Endothelial cell of umbilical vein (primary cell): ENCODE data around the gene TRDN. TPM values are rescaled to one million over a fixed set of nuclear protein-coding genes. Genes with fewer than 3 reads are reported as not detected.

Experiments
- BruUV-seq: library from RNA; stranded (reverse); fragments of 400-500 nt; replicated peaks from 2 replicates; lab custom pipeline; 2021; lab: Mats Ljungman, UMichigan
- CTCF ChIA-PET: fragments of 300-600, 350-600 bp; sonication (Branson Sonifier 250); formaldehyde crosslinking; loops from one replicate; lab custom pipeline; 2021; ENCODE audit warnings: antibody characterized with exemption, inconsistent platforms; lab: Charles Lee
- POLR2A ChIA-PET: fragments of 300-600, 350-600 bp; sonication (Branson Sonifier 250); formaldehyde crosslinking; loops from one replicate; lab custom pipeline; 2021; ENCODE audit warnings: antibody characterized with exemption, inconsistent platforms; lab: Charles Lee
- DNase-seq: peaks from one replicate; pipeline ENCODE4 v3.0.0-alpha.2; 2011; ENCODE audit warnings: low read depth, low spot score
- FAIRE-seq: peaks from 2 replicates; lab custom pipeline; 2011; peaks lifted over from hg19 to GRCh38; lab: Jason Lieb, UNC
- H2AFZ ChIP-seq: 2 replicates; pipeline ENCODE4 v1.6.0; 2012; ENCODE audit warnings: low read depth, low read length, control low read depth, inconsistent platforms
- H3K27ac ChIP-seq: 2 replicates; pipeline ENCODE4 v1.5.1; 2011; ENCODE audit warnings: low read depth, mild to moderate bottlenecking, control low read depth, low read length, moderate library complexity; ENCODE audit not compliant: insufficient read depth
- H3K27me3 ChIP-seq, 2 experiments: 2 replicates each; pipeline versions ENCODE4 v1.6.0 to v1.6.1; 2011; ENCODE audit warnings: low read length in 2 of 2, mixed read lengths in 1 of 2; ENCODE audit not compliant: control insufficient read depth in 2 of 2, insufficient read depth in 2 of 2
- H3K36me3 ChIP-seq, 2 experiments: 2 replicates in 1 of 2; 3 replicates in 1 of 2; pipeline ENCODE4 v1.5.1; 2011; ENCODE audit warnings: low read length in 2 of 2, mild to moderate bottlenecking in 1 of 2, moderate library complexity in 1 of 2; ENCODE audit not compliant: control insufficient read depth in 2 of 2, insufficient read depth in 2 of 2; ENCODE audit errors: extremely low read depth in 1 of 2
- H3K4me1 ChIP-seq: 3 replicates; pipeline ENCODE4 v1.5.1; 2011; ENCODE audit warnings: mild to moderate bottlenecking, low read length; ENCODE audit not compliant: control insufficient read depth, insufficient read depth; ENCODE audit errors: extremely low read depth
- H3K4me2 ChIP-seq: 2 replicates; pipeline ENCODE4 v1.6.1; 2011; ENCODE audit warnings: low read length, control low read depth, mixed read lengths; ENCODE audit not compliant: insufficient read depth
- H3K4me3 ChIP-seq, 3 experiments: fragments of 200-600 bp in 1 of 3; sonication (generic), shearing (Covaris generic) in 1 of 3; replicated peaks in 1 of 3; 2 replicates each; pipeline ENCODE4 v1.5.1; 2011 to 2016; ENCODE audit warnings: control low read depth in 3 of 3, low read length in 3 of 3, mild to moderate bottlenecking in 2 of 3, inconsistent platforms in 1 of 3, low read depth in 1 of 3, moderate library complexity in 1 of 3; ENCODE audit not compliant: insufficient read depth in 1 of 3
- H3K79me2 ChIP-seq: 2 replicates; pipeline ENCODE4 v1.6.0; 2012; ENCODE audit warnings: low read length, inconsistent platforms; ENCODE audit not compliant: control insufficient read depth, insufficient read depth
- H3K9ac ChIP-seq: replicated peaks from 2 replicates; pipeline ENCODE3; 2011; ENCODE audit warnings: low read length, control low read depth; ENCODE audit not compliant: insufficient read depth; ENCODE audit errors: extremely low read depth
- H3K9me1 ChIP-seq: replicated peaks from 3 replicates; pipeline ENCODE4 v1.6.0; 2011; ENCODE audit warnings: mild to moderate bottlenecking, low read length; ENCODE audit not compliant: control insufficient read depth, insufficient read depth; ENCODE audit errors: extremely low read depth
- H3K9me3 ChIP-seq: replicated peaks from 2 replicates; pipeline ENCODE4 v1.5.1; 2012; ENCODE audit warnings: low read length, inconsistent platforms; ENCODE audit not compliant: control insufficient read depth, insufficient read depth
- H4K20me1 ChIP-seq: replicated peaks from 2 replicates; pipeline ENCODE3; 2011; ENCODE audit warnings: mild to moderate bottlenecking, low read length; ENCODE audit not compliant: control insufficient read depth, insufficient read depth; ENCODE audit errors: extremely low read depth
- EZH2 ChIP-seq: IDR thresholded peaks from 2 replicates; pipeline ENCODE4 v1.6.1; 2012; ENCODE audit warnings: borderline replicate concordance, low read depth, mild to moderate bottlenecking, moderate library complexity, low read length, inconsistent platforms; ENCODE audit not compliant: severe bottlenecking
- FOS ChIP-seq: IDR thresholded peaks from 2 replicates; pipeline ENCODE4 v1.6.1; 2011; ENCODE audit warnings: mild to moderate bottlenecking, low read length, moderate library complexity, borderline replicate concordance; ENCODE audit not compliant: insufficient read depth
- GATA2 ChIP-seq: IDR thresholded peaks from 2 replicates; pipeline ENCODE4 v1.7.0; 2011; ENCODE audit warnings: low read depth, mild to moderate bottlenecking, moderate library complexity, mixed read lengths, low read length; ENCODE audit not compliant: insufficient read length, insufficient read depth
- JUN ChIP-seq: IDR thresholded peaks from 2 replicates; pipeline ENCODE4 v1.6.1; 2011; ENCODE audit warnings: borderline replicate concordance, low read depth; ENCODE audit not compliant: insufficient read length, insufficient read depth
- MYC ChIP-seq: IDR thresholded peaks from one replicate; pipeline ENCODE4 v1.6.1; 2011; ENCODE audit warnings: mild to moderate bottlenecking, low read depth, low read length
- POLR2A ChIP-seq: IDR thresholded peaks from 2 replicates; pipeline ENCODE4 v1.6.1; 2012; ENCODE audit warnings: low read depth, mild to moderate bottlenecking, control low read depth, low read length
- POLR2AphosphoS5 ChIP-seq: IDR thresholded peaks from 2 replicates; pipeline ENCODE4 v1.6.1; 2012; ENCODE audit warnings: low read depth, mild to moderate bottlenecking, control low read depth, low read length, moderate library complexity; ENCODE audit not compliant: insufficient read depth
- dilution Hi-C: fragments of 300-500 bp; cut with MboI; formaldehyde crosslinking; loops from one replicate; pipeline ENCODE4 v1.15.0; 2019; ENCODE audit warnings: low sequenced_read_pairs; ENCODE audit not compliant: extremely low pct_ligation_motif_present
- intact Hi-C: fragments of 100-400 bp; cut with micrococcal nuclease; formaldehyde crosslinking; loops from one replicate; pipeline ENCODE4 v1.10.0; 2022
- polyA plus RNA-seq, 4 experiments: library from polyadenylated mRNA; depleted of rRNA in 3 of 4; stranded (reverse) in 3 of 4; unstranded in 1 of 4; fragments of >200 nt; gene quantifications; 2 replicates each; pipeline versions ENCODE4 v1.2.1 to v1.2.3, GENCODE V29; 2011 to 2012; ENCODE audit warnings: missing spikeins in 1 of 4
- total RNA-seq: library from RNA; stranded (reverse); gene quantifications from 2 replicates; pipeline ENCODE4 v1.2.3, GENCODE V29; 2021
- TF ChIP-seq, protein P1 (sequence below): IDR thresholded peaks from 2 replicates; pipeline ENCODE4 v1.6.1; 2011; ENCODE audit not compliant: insufficient read depth, insufficient read length
- TF ChIP-seq, protein P2 (sequence below), 2 donors: IDR thresholded peaks; 1 replicate in 1 of 2; 2 replicates in 1 of 2; pipeline ENCODE4 v1.5.1; 2011; ENCODE audit warnings: low read length in 2 of 2, mild to moderate bottlenecking in 2 of 2, moderate library complexity in 2 of 2, control low read depth in 1 of 2, inconsistent platforms in 1 of 2, low read depth in 1 of 2; ENCODE audit not compliant: insufficient read depth in 1 of 2; ENCODE audit errors: extremely low read depth in 1 of 2

The TRDN gene
- total and polyA plus RNA-seq, 2 donors (not counting 3 experiments of a cell fraction or from before 2014, with no cell fraction given) = not detected

GRCh38 chr6:123417535-123417934, 219.2 kb downstream of the TRDN start:
- ChIA-PET POLR2A (no interaction called here), CTCF (interaction anchor here (1.0 to 11.7 kb wide), 6 partner anchors 9 to 1437 kb away, joined by 3 to 474 read pairs (median 4); no protein-coding TSS in a partner anchor)
- Histone ChIP-seq H3K4me2 (no peak overlapping the region), H3K9me3 (no peaks in the 10 kb centered on the region), H3K4me3 (no peak overlapping the region), H4K20me1 (no peaks in the 10 kb centered on the region), H3K27ac (no peak overlapping the region), H3K36me3 (no peaks in the 10 kb centered on the region), H3K9ac (no peak overlapping the region), H3K9me1 (no peaks in the 10 kb centered on the region), H3K27me3 (peaks cover 2 to 6% of the 10 kb centered on the region in 2 experiments), H3K79me2 (no peaks in the 10 kb centered on the region), H3K4me1 (no peaks in the 10 kb centered on the region), H2AFZ (no peak overlapping the region)
- intact Hi-C loops = loop anchor here (2.0 to 10.0 kb wide), 3 partner anchors 25 to 1377 kb away; no protein-coding TSS in a partner anchor
- TF ChIP-seq POLR2A (no peak), FOS (no peak), GATA2 (no peak), JUN (no peak), EZH2 (no peak), MYC (no peak), POLR2AphosphoS5 (no peak)
- TF ChIP-seq, protein P1, sequence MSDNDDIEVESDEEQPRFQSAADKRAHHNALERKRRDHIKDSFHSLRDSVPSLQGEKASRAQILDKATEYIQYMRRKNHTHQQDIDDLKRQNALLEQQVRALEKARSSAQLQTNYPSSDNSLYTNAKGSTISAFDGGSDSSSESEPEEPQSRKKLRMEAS = no peak
- TF ChIP-seq, protein P2, sequence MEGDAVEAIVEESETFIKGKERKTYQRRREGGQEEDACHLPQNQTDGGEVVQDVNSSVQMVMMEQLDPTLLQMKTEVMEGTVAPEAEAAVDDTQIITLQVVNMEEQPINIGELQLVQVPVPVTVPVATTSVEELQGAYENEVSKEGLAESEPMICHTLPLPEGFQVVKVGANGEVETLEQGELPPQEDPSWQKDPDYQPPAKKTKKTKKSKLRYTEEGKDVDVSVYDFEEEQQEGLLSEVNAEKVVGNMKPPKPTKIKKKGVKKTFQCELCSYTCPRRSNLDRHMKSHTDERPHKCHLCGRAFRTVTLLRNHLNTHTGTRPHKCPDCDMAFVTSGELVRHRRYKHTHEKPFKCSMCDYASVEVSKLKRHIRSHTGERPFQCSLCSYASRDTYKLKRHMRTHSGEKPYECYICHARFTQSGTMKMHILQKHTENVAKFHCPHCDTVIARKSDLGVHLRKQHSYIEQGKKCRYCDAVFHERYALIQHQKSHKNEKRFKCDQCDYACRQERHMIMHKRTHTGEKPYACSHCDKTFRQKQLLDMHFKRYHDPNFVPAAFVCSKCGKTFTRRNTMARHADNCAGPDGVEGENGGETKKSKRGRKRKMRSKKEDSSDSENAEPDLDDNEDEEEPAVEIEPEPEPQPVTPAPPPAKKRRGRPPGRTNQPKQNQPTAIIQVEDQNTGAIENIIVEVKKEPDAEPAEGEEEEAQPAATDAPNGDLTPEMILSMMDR (IDR thresholded peaks at IDR 0.05; ENCODE audit: extremely low read depth in 1 of 2, insufficient read depth in 1 of 2, low read depth in 1 of 2, low read length in 2 of 2) = no peak
- DNase-seq = no peak
- dilution Hi-C loops = no loop called here
- no peak for FAIRE-seq
- BruUV-seq = no TSS peak
